Fibroblast of skin of right quadriceps (primary cell): ENCODE data around the gene TCF19.

ENCODE experiments used
- DNase-seq: peaks from one replicate; pipeline ENCODE4 v3.0.0-alpha.2; 2013

The TCF19 gene

DNA sequence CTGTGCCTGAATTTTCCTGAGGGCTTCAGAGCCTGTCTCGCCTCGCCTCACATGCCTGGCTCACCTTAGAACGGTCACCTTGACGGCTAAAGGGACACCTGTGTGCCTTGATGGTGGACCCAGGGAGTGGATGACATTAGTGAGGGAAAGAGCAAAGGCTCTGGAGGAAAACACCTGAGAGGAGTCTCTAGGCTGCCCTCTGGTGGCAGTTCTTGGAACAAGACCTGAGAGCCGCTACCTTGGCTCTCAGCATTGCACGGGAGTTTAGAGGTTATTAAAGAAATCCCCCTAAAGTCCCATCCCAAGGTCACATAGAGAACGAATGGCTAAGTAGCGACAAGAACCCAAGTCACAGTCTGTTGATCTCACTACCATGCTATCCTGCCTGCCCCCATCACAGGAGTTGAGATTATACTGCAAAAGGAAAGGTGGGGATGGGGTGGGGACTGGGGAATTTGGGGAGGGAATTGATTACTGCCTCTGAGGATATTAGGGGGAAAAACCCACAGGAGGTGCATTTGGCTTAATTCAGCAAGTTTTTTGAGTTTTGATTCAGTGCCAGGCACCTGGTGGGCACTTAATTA lies 30.2 kb upstream of the TCF19 start:
- peak; percentile 20 for DNase-seq

DNA sequence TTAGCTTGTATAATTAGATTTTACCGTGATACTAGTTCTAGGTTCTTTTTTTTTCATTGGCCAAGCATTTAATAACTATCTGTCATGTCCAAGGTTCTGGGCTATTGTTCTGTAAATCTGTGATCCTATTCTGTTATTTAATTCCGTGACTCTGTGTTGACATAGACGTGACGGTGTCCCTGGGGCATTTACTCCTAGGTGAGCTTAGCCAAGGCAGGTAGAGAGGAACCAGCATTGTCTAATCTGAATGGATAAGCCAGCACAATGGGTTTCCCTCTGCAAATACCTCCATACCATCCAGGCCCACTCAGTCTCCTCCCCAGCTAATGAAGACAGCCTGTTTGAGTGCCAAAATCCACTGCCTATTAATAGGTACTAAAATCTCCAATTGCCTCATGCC lies 29.3 kb upstream of the TCF19 start:
- DNase-seq: no peak

DNA sequence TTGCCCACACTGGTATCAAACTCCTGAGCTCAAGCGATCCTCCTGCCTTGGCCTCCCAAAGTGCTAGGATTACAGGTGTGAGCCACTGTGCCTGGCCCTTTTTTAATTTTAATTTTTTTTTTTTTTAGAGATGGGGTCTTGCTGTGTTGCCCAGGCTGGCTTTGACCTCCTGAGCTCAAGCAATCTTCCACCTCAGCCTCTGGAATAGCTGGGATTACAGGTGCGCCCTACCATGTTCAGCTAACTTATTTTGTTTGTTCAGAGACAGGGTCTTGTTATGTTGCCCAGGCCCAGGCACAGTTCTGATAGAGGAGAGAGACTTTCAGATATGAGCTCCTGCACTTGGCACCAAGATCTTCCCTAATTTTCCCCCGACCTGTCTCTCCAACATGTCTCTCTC lies 27.6 kb upstream of the TCF19 start:
- DNase-seq: no peak

DNA sequence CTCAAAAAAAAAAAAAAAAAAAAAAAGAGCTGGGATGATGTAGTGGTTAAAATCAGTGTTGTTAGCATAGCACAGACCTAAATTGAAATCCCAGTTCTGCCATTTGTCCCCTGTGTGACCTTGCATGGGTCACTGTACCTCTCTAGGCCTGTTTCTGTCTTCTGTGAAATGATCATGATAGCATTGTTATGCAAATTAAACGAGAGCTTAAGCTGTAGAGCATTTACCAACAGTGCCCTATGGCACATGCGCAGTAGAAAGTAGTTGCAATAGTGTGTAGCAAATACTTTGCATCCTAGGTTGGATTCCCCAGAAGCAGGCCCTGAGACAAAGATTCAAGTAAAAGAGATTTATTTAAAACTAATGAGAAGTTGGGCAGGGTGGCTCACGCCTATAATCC lies 26.8 kb upstream of the TCF19 start:
- no peak for DNase-seq

DNA sequence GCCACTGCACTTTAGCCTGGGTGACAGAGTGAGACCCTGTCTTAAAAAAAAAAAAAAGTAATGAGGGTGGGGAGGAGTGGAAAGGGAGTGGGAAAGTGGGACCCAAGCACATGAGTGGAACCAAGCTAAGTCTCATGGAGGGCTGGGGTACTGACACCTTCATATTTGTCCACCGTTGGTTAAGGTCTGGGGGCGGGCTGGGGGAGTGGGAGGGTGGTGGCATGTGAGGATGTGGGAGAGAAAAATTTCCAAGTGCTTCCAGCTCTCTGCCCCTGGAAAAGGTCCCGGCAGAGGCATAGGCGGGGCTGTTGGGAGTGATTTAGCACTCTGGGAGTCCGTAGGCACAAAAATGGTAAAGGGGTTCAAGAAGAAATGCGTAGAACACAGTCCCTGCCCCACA lies 25.6 kb upstream of the TCF19 start:
- no peak for DNase-seq

DNA sequence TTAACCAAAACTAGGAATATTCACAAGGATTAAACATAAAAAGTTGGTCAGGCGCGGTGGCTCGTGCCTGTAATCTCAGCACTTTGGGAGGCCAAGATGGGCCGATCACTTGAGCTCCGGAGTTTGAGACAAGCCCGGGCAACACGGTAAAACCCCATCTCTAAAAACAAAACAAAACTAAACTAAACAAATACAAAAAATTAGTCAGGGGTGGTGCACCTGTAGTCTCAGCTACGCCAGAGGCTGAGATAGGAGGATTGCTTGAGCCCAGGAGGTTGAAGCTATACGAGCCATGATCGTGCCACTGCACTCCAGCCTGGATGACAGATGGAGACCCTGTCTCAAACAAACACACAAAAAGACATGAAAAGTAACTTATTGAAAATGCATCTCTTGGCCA lies 22.7 kb upstream of the TCF19 start:
- no peak for DNase-seq

DNA sequence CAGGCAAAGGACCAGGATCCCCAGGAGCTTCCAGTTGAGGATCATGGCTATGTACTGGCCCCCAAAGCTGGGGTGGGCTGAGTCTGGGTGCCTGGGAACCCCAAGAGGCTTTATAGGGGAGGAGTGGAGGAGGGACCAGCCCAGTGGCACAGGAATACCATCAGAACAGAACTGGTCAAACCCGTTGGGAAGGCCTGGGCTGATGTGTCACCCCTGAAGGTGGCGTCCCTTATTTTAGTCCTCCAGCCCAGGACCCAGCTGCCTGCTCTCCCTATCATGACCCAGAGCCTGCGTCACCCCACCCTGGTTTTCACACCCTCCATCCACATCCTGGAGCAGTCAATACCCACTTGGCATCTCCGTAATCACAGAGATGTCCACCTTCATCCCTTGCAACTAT lies 19.4 kb upstream of the TCF19 start, which contains the start of gene PSORS1C2:
PSORS1C2 (minus strand) TSS at position 85 of the 400 bp plus-strand sequence; CDS start at position 45, 40 bp downstream.
- DNase-seq: no peak

DNA sequence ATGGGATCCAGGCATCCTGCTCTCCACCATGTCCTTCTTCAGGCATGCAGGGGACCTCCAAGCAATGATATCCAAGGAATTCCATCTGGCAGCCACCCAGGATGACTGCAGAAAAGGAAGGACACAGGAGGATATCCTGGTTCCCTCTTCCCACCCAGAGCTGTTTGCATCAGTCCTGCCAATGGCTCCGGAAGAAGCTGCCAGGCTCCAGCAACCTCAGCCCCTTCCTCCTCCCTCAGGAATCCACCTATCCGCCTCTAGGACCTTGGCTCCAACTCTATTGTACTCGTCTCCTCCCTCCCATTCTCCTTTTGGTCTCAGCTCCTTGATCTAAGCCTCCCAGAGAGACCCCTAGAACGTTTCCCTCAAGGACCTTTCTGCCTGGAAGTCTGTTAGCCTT lies 18.8 kb upstream of the TCF19 start:
- peak; percentile 90 for DNase-seq

DNA sequence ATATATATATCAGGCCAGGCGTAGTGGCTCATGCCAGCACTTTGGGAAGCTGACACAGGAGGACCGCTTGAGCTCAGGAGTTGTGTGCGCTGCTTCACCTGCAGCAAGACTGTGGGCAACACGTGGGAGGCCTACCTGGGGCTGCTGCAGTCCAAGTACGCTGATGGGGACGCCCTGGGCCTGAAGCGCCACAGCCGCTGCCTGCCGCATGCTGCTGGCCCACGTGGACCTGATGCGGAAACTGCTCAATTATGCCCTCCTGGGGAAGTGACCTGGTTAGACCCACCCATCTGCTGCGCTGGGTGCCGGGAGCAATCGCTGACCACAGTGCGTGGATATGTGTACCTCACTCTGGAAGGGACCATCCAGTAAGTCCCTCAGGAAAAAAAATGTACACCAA lies 17.7 kb upstream of the TCF19 start:
- DNase-seq: no peak

DNA sequence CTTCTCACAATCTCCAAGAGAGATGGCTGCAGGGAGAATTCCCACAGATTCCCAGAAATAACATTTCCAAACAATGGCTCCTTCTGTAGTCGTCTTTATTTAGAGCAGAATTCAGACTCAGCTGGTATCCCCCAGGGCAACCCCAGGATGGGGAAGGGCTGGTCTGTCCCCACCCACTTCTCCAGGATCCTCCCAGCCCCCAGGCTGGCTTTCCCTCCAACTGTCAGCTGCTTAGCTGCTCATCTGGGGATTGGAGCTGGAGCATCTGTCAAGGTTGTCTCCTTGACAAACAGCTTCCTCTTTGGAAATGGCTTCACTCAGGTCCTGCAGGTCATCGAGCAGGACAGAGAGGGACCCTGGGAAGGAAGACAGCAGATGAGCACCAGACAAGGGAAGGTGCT lies 16.0 kb upstream of the TCF19 start:
- DNase-seq: no peak

DNA sequence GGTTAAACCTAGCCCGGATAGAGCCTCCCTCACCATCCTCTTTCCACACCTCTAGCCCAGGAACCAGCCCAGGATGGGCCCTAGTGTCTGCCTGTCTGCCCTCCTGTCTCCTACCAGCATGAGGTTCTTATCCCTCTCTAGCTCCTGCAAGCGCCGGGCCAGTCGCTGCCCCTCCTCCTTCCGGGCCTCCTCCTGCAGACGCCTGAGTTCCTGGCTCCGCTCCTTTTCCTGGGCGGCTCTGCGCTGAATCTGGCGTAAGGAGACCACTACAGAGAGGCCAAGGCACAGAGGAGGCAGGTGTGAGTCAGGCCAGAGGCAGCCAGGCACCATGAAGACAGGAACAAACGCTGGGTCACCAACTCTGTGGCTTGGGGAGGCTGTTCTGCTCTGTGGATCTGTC lies 15.2 kb upstream of the TCF19 start:
- peak; percentile 77 for DNase-seq

DNA sequence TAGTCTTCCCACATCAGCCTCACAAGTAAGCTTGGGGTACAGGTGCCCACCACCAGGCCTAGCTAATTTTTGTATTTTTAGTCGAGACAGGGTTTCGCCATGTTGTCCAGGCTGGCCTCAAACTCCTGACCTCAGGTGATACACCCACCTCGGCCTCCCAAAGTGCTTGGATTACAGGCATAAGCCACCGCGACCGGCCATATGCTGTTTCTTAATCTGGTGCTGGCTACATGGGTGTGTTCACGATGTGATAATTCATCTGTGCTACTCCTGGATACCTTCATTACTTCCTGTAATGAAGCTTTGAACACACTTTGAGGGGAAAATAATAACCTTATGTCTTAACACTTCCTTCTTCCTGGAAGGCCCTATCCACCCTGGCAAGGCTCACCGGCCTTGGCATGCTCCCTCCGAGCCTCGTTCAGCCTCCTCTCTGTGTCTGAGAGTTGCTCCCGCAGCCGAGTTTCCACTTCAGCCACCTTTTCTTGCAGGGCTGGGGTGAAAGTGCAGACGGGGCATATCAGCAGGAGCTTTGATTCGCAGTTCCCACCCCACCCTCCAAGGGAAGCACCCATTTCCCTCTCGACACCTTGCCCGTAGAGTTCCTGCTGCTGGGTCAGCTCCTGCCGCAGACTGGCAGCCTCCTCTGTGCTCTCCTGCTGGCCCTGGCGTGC lies 14.0 kb upstream of the TCF19 start:
- DNase-seq: no peak

DNA sequence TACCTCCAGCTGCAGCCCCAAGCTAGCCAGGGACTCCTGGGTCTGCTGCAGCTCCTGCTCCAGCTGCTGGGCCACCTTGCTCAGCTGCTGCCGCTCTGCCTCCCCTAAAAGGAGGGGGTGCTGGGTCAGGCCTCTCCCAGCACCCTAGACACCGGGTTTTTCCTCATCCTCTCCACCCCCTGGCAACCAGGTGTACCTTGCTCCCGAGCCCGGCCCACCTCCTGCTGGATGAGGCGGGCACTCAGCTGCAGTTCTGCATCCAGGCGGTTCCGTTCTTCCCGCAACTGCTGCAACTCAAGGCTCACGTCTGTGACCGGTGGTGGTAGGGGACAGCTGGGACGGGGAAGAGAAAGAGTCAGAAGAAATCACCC lies 13.4 kb upstream of the TCF19 start:
- DNase-seq: no peak

DNA sequence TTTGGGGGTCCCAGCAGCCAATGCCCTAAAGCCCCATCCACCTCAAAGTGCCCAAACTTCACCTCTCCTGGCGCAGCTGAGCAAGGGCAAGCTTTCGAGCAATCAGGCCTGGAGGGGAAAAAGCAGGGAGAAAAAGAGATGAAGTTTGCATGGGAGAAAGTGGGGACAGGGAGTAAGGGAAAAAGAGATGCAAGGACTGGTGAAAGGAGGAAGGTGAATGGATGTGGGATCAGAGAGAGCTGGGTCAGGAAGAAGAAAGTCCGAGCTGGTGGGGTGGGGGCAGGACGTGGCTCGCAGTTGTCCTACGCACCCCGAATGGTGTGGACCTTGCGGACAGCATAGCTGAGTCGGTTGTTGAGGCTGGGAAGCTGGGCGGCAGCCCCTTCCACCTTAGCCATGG lies 13.0 kb upstream of the TCF19 start:
- no peak for DNase-seq

DNA sequence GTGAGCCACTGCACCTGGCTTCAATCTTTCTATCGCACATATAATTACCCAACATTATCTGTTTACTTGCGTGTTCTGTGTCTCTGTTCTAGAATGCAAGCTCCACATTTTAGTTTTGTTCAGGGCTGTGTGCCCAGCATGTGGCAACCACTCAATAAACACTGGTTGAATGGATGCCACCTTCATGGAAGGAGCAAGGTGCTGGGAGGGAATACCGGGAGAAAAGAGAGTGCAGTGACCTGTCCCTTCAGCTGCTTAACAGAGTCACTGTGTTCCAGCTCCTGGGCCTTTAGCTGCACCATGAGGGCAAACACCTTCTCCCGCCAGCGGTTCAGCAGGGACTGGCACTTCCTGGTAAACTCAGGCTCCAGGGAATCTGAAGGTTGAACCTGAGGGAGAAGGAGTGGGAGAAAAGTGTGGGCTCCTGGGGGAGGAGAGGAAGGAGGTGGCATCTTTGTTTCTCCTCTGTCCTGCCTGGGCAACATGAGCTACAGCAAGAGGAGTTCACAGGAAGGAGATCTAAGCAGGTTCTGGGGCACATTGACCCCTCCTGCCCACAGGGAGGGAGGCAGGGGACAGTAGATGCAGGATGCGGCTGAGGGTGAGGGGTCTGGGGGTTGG lies 8.5 kb upstream of the TCF19 start:
- DNase-seq: no peak

DNA sequence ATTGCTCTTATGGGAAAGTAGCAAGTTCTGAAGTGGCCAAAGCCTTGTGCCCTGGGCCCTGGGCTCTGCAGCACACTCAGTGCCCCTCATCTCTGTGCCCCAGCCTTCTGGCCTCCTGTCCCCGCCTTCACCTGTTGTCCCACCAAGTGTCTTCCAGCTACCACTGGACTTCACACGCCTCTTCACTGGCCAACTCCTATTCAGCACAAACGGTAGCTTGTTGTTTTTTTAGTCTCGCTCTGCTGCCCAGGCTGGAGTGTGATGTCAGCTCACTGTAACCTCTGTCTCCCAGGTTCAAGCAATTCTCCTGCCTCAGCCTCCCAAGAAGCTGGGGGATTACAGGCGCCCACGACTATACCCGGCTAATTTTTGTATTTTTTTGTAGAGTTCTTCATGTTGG lies 5.6 kb upstream of the TCF19 start:
- DNase-seq: no peak

DNA sequence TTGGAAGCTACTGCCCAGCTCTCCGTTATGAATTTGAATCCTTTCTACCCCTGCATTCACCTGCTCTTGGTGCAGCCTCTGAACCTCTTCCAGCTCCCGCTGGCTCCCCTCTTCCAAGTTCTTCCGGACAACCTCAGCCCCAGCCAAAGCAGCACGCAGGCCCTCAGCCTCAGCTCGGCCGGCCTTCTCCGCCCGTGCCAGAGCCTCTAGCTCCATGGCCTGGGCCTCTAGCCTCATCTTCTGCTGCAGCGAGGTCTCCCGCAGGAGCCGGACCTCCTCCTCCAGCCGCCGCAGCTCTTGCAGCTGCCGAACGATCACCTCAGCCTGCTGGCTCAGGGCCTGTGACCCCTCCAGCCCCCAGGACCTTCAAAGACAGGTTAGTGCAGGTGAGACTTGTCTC lies 4.0 kb upstream of the TCF19 start:
- DNase-seq: no peak

DNA sequence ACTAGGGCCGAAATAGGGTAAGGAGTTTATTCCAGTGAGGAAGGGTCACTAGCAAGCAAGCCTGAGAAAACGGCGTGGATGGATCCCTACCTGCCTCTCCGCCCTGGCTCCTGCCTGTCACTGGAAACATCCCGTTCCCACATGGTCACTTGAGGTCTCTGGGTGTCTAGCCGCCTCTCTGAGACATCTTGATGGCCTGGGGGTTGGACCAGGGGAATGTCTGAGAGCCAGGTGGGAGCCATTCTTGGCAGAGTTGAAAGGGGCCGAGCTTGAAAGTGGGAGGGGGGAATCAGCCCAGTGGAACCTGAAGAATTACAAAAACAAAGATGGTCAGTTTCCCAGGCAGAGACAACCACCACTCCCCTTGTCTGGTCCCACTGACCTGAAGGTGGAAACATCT lies 1.7 kb upstream of the TCF19 start:
- DNase-seq: no peak

DNA sequence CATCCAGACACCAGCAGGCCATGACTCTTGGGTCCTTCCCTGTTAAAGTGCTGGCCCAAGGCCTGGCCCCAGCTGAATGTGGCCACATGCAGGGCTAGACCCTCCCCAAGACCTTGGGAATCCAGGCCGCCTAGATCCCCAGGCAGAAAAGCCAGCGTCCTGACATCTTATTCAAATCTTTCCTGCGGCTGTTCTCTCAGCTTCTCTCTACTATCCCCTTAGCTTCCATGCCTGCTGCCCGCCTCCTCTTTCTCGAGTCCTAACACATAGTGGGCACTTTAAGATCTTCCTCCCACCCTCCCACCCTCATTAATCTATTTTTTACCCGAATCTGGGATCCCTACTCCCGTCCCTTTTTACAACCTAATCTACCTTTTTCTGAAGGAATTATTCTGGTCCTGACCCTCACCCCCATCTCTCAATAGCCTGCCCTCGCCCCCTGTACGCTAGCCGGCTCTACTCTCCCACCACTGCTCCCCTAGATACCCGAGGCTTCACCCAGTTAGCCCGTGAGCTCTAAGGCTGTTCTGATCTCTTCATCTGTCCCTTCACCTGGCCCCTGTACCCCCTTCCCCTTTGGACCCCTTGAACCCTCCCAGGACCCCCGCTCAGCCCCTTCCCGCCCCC lies 763 bp upstream of the TCF19 start, which contains the start of gene CCHCR1:
CCHCR1 (minus strand) TSS at position 290 of the 627 bp plus-strand sequence; CDS start at position 88, 202 bp downstream.
- DNase-seq: no peak

DNA sequence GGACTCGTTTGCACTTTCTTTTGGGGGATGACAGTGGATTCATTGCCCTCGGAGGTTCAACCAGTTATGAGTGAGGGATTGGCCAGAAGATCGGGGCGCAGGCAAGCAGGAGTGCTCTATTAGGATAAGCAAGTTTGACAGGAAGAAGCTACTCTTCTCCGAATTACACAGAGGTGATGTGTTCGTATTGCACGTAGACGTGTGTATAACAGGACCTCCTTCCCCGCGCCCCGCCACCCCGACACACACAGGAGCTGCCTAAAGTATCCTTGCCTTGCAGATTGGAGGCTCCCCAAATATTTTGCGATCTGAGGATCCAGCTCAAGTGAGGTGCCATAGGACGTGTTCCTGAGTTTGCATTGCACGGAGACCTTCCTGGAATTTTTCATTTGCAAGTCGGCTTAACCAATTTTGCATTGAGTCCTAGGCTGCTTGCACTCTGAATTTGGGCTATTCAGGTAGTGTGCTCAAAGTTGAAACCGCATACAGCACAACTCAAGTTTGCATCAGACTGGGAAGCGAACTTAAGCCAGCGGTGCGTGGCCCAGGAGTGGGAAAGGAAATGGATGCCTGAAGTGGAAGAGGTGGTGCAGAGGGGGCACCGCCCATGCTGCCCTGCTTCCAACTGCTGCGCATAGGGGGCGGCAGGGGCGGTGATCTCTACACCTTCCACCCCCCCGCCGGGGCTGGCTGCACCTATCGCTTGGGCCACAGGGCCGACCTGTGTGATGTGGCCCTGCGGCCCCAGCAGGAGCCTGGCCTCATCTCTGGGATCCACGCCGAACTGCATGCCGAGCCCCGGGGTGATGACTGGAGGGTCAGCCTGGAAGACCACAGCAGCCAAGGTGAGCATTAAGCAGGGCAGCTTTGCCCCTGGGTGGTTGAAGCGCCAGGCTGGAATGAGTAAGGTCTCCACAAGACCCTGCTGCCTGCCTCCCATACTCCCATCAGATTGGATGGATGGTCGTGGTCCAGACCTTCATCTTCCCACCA lies 770 bp downstream of the TCF19 start:
- DNase-seq: no peak

DNA sequence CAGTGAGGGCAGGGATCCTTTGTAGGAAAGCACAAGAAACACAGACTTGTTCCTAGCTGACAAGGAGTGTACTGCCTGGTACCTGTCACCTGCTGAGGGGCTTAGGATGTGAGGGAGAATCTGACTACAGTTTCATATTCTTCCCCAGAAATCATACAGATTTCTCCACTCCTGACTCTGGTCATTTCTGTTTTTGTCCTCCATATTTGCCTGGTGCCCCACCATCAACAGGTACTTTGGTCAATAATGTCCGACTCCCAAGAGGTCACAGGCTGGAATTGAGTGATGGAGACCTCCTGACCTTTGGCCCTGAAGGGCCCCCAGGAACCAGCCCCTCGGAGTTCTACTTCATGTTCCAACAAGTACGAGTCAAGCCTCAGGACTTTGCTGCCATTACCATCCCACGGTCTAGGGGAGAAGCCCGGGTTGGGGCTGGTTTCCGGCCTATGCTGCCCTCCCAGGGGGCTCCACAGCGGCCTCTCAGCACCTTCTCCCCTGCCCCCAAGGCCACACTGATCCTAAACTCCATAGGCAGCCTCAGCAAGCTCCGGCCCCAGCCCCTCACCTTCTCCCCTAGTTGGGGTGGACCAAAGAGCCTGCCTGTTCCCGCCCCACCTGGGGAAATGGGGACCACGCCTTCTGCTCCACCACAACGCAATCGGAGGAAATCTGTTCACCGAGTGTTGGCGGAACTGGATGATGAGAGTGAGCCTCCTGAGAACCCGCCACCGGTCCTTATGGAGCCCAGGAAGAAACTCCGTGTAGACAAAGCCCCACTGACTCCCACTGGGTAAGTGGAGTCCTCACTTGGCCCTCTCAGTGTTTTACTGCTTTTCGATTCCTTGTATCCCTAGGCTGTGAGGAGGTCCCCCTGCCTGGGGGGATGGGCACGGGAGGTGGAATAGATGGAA lies 3.1 kb downstream of the TCF19 start:
- DNase-seq: no peak
